Upper lobe of left lung (tissue), 6 donors: ENCODE measurements around the gene IFNA13. TPM values are rescaled to one million over a fixed set of nuclear protein-coding genes. Genes with fewer than 3 reads are reported as not detected.

ENCODE experiments used
- ATAC-seq, 2 donors: fragments of 200-7000 bp; cut with Tn5 transposase; one replicate each; pipeline ENCODE4 v1.9.1; 2022; ENCODE audit warnings: mild to moderate bottlenecking in 2 of 2, moderate library complexity in 2 of 2; ENCODE audit not compliant: low FRiP score in 2 of 2
- DNase-seq, 2 donors: peaks; one replicate each; pipeline ENCODE4 v3.0.0-alpha.2; 2019 to 2020
- H3K27ac ChIP-seq, 4 donors: fragments of 200-600 bp; sonication (generic); one replicate each; pipeline ENCODE4 v1.5.1; 2016 to 2019
- H3K27me3 ChIP-seq, 4 donors: fragments of 200-600 bp; sonication (generic); one replicate each; pipeline ENCODE4 v1.5.1; 2017 to 2019
- H3K36me3 ChIP-seq, 4 donors: fragments of 200-600 bp; sonication (generic); one replicate each; pipeline ENCODE4 v1.5.1; 2016 to 2019
- H3K4me1 ChIP-seq, 4 donors: fragments of 200-600 bp; sonication (generic); one replicate each; pipeline ENCODE4 v1.5.1; 2018 to 2019
- H3K4me3 ChIP-seq, 4 donors: fragments of 200-600 bp; sonication (generic); one replicate each; pipeline ENCODE4 v1.5.1; 2017 to 2019; ENCODE audit warnings: mild to moderate bottlenecking in 2 of 4, moderate library complexity in 1 of 4
- H3K9me3 ChIP-seq, 4 donors: fragments of 200-600 bp; sonication (generic); one replicate each; pipeline ENCODE4 v1.5.1; 2018 to 2019
- CTCF ChIP-seq, 6 experiments: fragments of 450-650 bp in 4 of 6; fragments of 200-600 bp in 2 of 6; sonication (generic) in 2 of 6; IDR thresholded peaks; one replicate each; pipeline ENCODE4 v1.5.1; 2016 to 2019; ENCODE audit warnings: antibody characterized with exemption in 6 of 6
- EP300 ChIP-seq, 4 donors: sonication (generic); formaldehyde crosslinking; IDR thresholded peaks; one replicate each; pipeline ENCODE4 v1.5.1; 2017; ENCODE audit warnings: antibody characterized with exemption in 4 of 4, control low read depth in 2 of 4
- POLR2A ChIP-seq, 4 donors: fragments of 450-650 bp; IDR thresholded peaks; one replicate each; pipeline ENCODE4 v1.5.1; 2016 to 2017; ENCODE audit warnings: antibody characterized with exemption in 4 of 4, mild to moderate bottlenecking in 2 of 4
- POLR2AphosphoS5 ChIP-seq, 2 donors: sonication (generic); formaldehyde crosslinking; IDR thresholded peaks; one replicate each; pipeline ENCODE4 v1.5.1; 2017; ENCODE audit warnings: antibody characterized with exemption in 2 of 2
- WGBS, 2 donors: methylation state at CpG; one replicate each; pipeline ENCODE4 v1.1.5; 2017 to 2018; 5-methylcytosine and 5-hydroxymethylcytosine counted together
- total RNA-seq, 6 donors: library from RNA; depleted of rRNA in 4 of 6; stranded (reverse); fragments of >200 nt in 4 of 6; gene quantifications; one replicate each; pipeline versions ENCODE4 v1.1.0 to v1.2.1, GENCODE V29; 2016 to 2021
- donor health status: DM: no; HTN: no; CAD: no; lungs with moderate emphysema.
- donor health status: DM: no; HTN: yes; CAD: no; lungs with severe emphysema.

IFNA13 gene
- total RNA-seq, 6 donors from 2014 or later, result not detected

- DNase-seq, result no peak
- ATAC-seq, result no peak
- Histone ChIP-seq H3K4me1 (no peaks in the 10 kb centered on the region), H3K27me3 (no peaks in the 10 kb centered on the region), H3K27ac (no peak overlapping the region), H3K9me3 (no peaks in the 10 kb centered on the region), H3K36me3 (no peaks in the 10 kb centered on the region), H3K4me3 (no peak overlapping the region)
- TF ChIP-seq CTCF (IDR thresholded peaks at IDR 0.05) (no peak), POLR2AphosphoS5 (IDR thresholded peaks at IDR 0.05) (no peak), EP300 (IDR thresholded peaks at IDR 0.05) (no peak), POLR2A (IDR thresholded peaks at IDR 0.05) (no peak)
Measured at GRCh38 chr9:21412107-21412506, 44.2 kb upstream of the IFNA13 start.

GRCh38 chr9:21408817-21409216 lies 41.0 kb upstream of the IFNA13 start, which contains the start of gene IFNA8:
TSS of gene IFNA8 (plus strand) at chr9:21409117. CDS start at chr9:21409177, 60 bp downstream.
- no peak for TF ChIP-seq POLR2A (IDR thresholded peaks at IDR 0.05)
- TF ChIP-seq POLR2AphosphoS5 (IDR thresholded peaks at IDR 0.05), result no peak
- TF ChIP-seq EP300 (IDR thresholded peaks at IDR 0.05), result no peak
- no peak for TF ChIP-seq CTCF (IDR thresholded peaks at IDR 0.05)
- DNase-seq (no peak), ATAC-seq (no peak)
- Histone ChIP-seq H3K27me3 (no peaks in the 10 kb centered on the region), H3K27ac (no peak within 1 kb of the TSS), H3K4me3 (no peak within 1 kb of the TSS), H3K36me3 (no peaks in the 10 kb centered on the region), H3K4me1 (no peaks in the 10 kb centered on the region), H3K9me3 (no peaks in the 10 kb centered on the region)
- WGBS, 2 donors, result 77 to 84% methylated on average over 1 of the region's 1 CpG

- Histone ChIP-seq H3K4me3 (no peak overlapping the region), H3K4me1 (peaks cover 6 to 10% (median 9%) of the 10 kb centered on the region in 4 donors), H3K36me3 (no peaks in the 10 kb centered on the region), H3K27ac (no peak overlapping the region), H3K27me3 (peaks cover 0 to 13% (median 5%) of the 10 kb centered on the region in 4 donors), H3K9me3 (no peaks in the 10 kb centered on the region)
- ATAC-seq (no peak), DNase-seq (no peak)
- TF ChIP-seq EP300 (IDR thresholded peaks at IDR 0.05), result no peak
- no peak for TF ChIP-seq POLR2A (IDR thresholded peaks at IDR 0.05)
- 58 to 75% methylated on average over 3 of the region's 3 CpGs for WGBS, 2 donors
Measured at GRCh38 chr9:21404146-21404545, 36.3 kb upstream of the IFNA13 start.

- peaks cover 6 to 10% (median 9%) of the 10 kb centered on the region in 4 donors for H3K4me1 ChIP-seq
- DNase-seq, result peak in 1 of 2 donors; percentile 85
- H3K36me3 ChIP-seq, result no peaks in the 10 kb centered on the region
- no peak for TF ChIP-seq CTCF (IDR thresholded peaks at IDR 0.05)
- no peak for TF ChIP-seq EP300 (IDR thresholded peaks at IDR 0.05)
- no peak for TF ChIP-seq POLR2AphosphoS5 (IDR thresholded peaks at IDR 0.05)
- TF ChIP-seq POLR2A (IDR thresholded peaks at IDR 0.05), result no peak
- peak overlapping the region in 3 of 4 donors; percentile 7 to 34 (median 21) for H3K4me3 ChIP-seq
- peaks cover 0 to 13% (median 5%) of the 10 kb centered on the region in 4 donors for H3K27me3 ChIP-seq
- WGBS, 2 donors, result 1 to 8% methylated on average over 27 to 38 of the region's 53 CpGs
- H3K27ac ChIP-seq, result no peak overlapping the region
- no peaks in the 10 kb centered on the region for H3K9me3 ChIP-seq
- peak in 1 of 2 donors; percentile 65 for ATAC-seq
Measured at GRCh38 chr9:21402386-21403251, 34.8 kb upstream of the IFNA13 start.

- no peak for TF ChIP-seq CTCF (IDR thresholded peaks at IDR 0.05)
- TF ChIP-seq EP300 (IDR thresholded peaks at IDR 0.05), result no peak
- TF ChIP-seq POLR2A (IDR thresholded peaks at IDR 0.05), result no peak
- TF ChIP-seq POLR2AphosphoS5 (IDR thresholded peaks at IDR 0.05), result no peak
- Histone ChIP-seq H3K36me3 (no peaks in the 10 kb centered on the region), H3K9me3 (no peaks in the 10 kb centered on the region), H3K4me1 (peaks cover 12 to 18% (median 15%) of the 10 kb centered on the region in 4 donors), H3K27me3 (peaks cover 0 to 16% (median 5%) of the 10 kb centered on the region in 4 donors), H3K27ac (no peak overlapping the region), H3K4me3 (no peak overlapping the region)
- WGBS, 2 donors, result 22 to 24% methylated on average over 3 of the region's 3 CpGs
- no peak for DNase-seq
- ATAC-seq, result no peak
Measured at GRCh38 chr9:21399956-21400355, 32.1 kb upstream of the IFNA13 start.
